Measurements from ENCODE around the gene SLC13A3. TPM values are rescaled to one million over a fixed set of nuclear protein-coding genes. Genes with fewer than 3 reads are reported as not detected.

SLC13A3 gene
- total and polyA plus RNA-seq, 2 donors (not counting 3 experiments of a cell fraction or from before 2014, with no cell fraction given) = 0.11 to 0.40 TPM

GRCh38 chr20:46605181-46605580, 46.1 kb downstream of the SLC13A3 start:
- Histone ChIP-seq H3K27me3 (ENCODE audit: control insufficient read depth in 2 of 2, insufficient read depth in 2 of 2, low read length in 2 of 2) (no peaks in the 10 kb centered on the region), H3K4me1 (ENCODE audit: control insufficient read depth, extremely low read depth, insufficient read depth, low read length) (no peaks in the 10 kb centered on the region), H3K9me3 (replicated peaks; ENCODE audit: control insufficient read depth, insufficient read depth, low read length) (no peaks in the 10 kb centered on the region), H3K9ac (replicated peaks; ENCODE audit: extremely low read depth, insufficient read depth, low read length) (no peak overlapping the region), H3K9me1 (replicated peaks; ENCODE audit: control insufficient read depth, extremely low read depth, insufficient read depth, low read length) (no peaks in the 10 kb centered on the region), H3K4me2 (ENCODE audit: insufficient read depth, low read length) (no peak overlapping the region), H4K20me1 (replicated peaks; ENCODE audit: control insufficient read depth, extremely low read depth, insufficient read depth, low read length) (no peaks in the 10 kb centered on the region), H3K79me2 (ENCODE audit: control insufficient read depth, insufficient read depth, low read length) (no peaks in the 10 kb centered on the region), H3K4me3 (replicated peaks in 1 of 3; ENCODE audit: insufficient read depth in 1 of 3, low read depth in 1 of 3, low read length in 3 of 3) (no peak overlapping the region), H3K27ac (ENCODE audit: insufficient read depth, low read depth, low read length) (no peak overlapping the region), H3K36me3 (ENCODE audit: control insufficient read depth in 2 of 2, extremely low read depth in 1 of 2, insufficient read depth in 2 of 2, low read length in 2 of 2) (no peaks in the 10 kb centered on the region), H2AFZ (ENCODE audit: low read depth, low read length) (no peak overlapping the region)
- dilution Hi-C loops (cut with MboI; ENCODE audit: extremely low pct_ligation_motif_present, low sequenced_read_pairs) = no loop called here
- POLR2A ChIA-PET = no interaction called here
- FAIRE-seq = no peak
- no peak for DNase-seq (ENCODE audit: low read depth, low spot score)
- intact Hi-C loops (cut with micrococcal nuclease) = no loop called here
- TF ChIP-seq EZH2 (IDR thresholded peaks at IDR 0.05; ENCODE audit: borderline replicate concordance, low read depth, low read length, severe bottlenecking) (no peak), MYC (IDR thresholded peaks at IDR 0.05; ENCODE audit: low read depth, low read length) (no peak), GATA2 (IDR thresholded peaks at IDR 0.05; ENCODE audit: insufficient read depth, insufficient read length, low read depth, low read length) (no peak), POLR2A (IDR thresholded peaks at IDR 0.05; ENCODE audit: low read depth, low read length) (no peak), POLR2AphosphoS5 (IDR thresholded peaks at IDR 0.05; ENCODE audit: insufficient read depth, low read depth, low read length) (no peak), JUN (IDR thresholded peaks at IDR 0.05; ENCODE audit: borderline replicate concordance, insufficient read depth, insufficient read length, low read depth) (no peak), CTCF (IDR thresholded peaks at IDR 0.05; ENCODE audit: extremely low read depth in 1 of 2, insufficient read depth in 1 of 2, low read depth in 1 of 2, low read length in 2 of 2) (no peak), FOS (IDR thresholded peaks at IDR 0.05; ENCODE audit: borderline replicate concordance, insufficient read depth, low read length) (no peak), MAX (IDR thresholded peaks at IDR 0.05; ENCODE audit: insufficient read depth, insufficient read length) (no peak)
- CTCF ChIA-PET = no interaction called here
- BruUV-seq (replicated peaks) = no TSS peak
